Chondrocyte (in vitro differentiated cells): ENCODE measurements around the gene HARS2. TPM values are rescaled to one million over a fixed set of nuclear protein-coding genes. Genes with fewer than 3 reads are reported as not detected.
"Not testable (repeated sequence)": the region's sequence is repeated elsewhere in the genome, so short reads cannot be mapped to it uniquely, and the experiment has no call there.

Experiments used
- DNase-seq: peaks from one replicate; pipeline ENCODE4 v3.0.0; 2021; ENCODE audit warnings: mixed read lengths, low spot score
- H3K27ac Mint-ChIP-seq: one replicate; pipeline ENCODE4 v1.8.0; 2021; ENCODE audit warnings: mild to moderate bottlenecking, moderate library complexity, mixed read lengths; ENCODE audit not compliant: unreplicated experiment
- H3K27me3 Mint-ChIP-seq: 2 replicates; pipeline ENCODE4 v1.8.0; 2021; ENCODE audit warnings: low read depth, mixed read lengths
- H3K36me3 Mint-ChIP-seq: 2 replicates; pipeline ENCODE4 v1.8.0; 2021; ENCODE audit warnings: low read depth, mixed read lengths
- H3K4me1 Mint-ChIP-seq: 2 replicates; pipeline ENCODE4 v1.8.0; 2021; ENCODE audit warnings: low read depth, mild to moderate bottlenecking, mixed read lengths
- H3K4me3 Mint-ChIP-seq: one replicate; pipeline ENCODE4 v1.8.0; 2021; ENCODE audit warnings: mild to moderate bottlenecking, moderate library complexity, mixed read lengths; ENCODE audit not compliant: unreplicated experiment
- H3K9me3 Mint-ChIP-seq: 2 replicates; pipeline ENCODE4 v1.8.0; 2021; ENCODE audit warnings: low read depth, mixed read lengths
- CTCF ChIP-seq: fragments of 200-600 bp; sonication (generic); IDR thresholded peaks from 2 replicates; pipeline ENCODE4 v1.5.0; 2021; ENCODE audit warnings: antibody characterized with exemption, mild to moderate bottlenecking, moderate library complexity
- total RNA-seq: library from RNA; stranded (reverse); gene quantifications from 3 replicates; pipeline ENCODE4 v1.2.1, GENCODE V29; 2021

Gene HARS2
- total RNA-seq, 1 donor from 2014 or later: 22.8 TPM

GRCh38 chr5:140718266-140718592, 27.0 kb downstream of the HARS2 start:
- Mint-ChIP-seq H3K36me3 (no peaks in the 10 kb centered on the region), H3K4me3 (peak overlapping the region; percentile 54), H3K27me3 (no peaks in the 10 kb centered on the region), H3K27ac (peak overlapping the region; percentile 84), H3K4me1 (peaks cover 7% of the 10 kb centered on the region), H3K9me3 (no peaks in the 10 kb centered on the region)
- TF ChIP-seq CTCF: no peak
- DNase-seq: no peak

- not testable (repeated sequence) for H3K4me3 Mint-ChIP-seq, H3K36me3 Mint-ChIP-seq
Measured at GRCh38 chr5:140720738-140721137, 29.5 kb downstream of the HARS2 start.

DNA sequence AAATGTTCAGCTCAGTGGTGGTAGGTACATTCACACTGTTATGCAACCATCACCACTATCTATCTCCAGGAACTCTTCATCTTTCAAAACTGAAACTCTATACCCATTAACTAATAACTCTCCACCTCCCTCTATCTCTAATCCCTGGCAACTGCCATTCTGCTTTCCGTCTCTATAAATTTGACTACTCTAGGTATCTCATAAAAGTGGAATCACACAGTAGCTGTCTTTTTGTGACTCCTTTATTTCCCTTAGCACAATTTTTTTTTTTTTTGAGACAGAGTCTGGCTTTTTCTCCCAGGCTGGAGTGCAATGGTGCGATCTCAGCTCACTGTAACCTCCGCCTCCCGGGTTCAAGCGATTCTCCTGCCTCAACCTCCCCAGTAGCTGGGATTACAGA, 30.1 kb downstream of the HARS2 start:
- not testable (repeated sequence) for H3K36me3 Mint-ChIP-seq, H3K4me3 Mint-ChIP-seq, DNase-seq, H3K27ac Mint-ChIP-seq, H3K9me3 Mint-ChIP-seq, H3K27me3 Mint-ChIP-seq
- peaks cover 16% of the 10 kb centered on the region for H3K4me1 Mint-ChIP-seq

More at GRCh38 chr5:140720738-140721137, 29.5 kb downstream of the HARS2 start:
- not testable (repeated sequence) for H3K4me1 Mint-ChIP-seq, H3K27ac Mint-ChIP-seq, H3K9me3 Mint-ChIP-seq, DNase-seq, H3K27me3 Mint-ChIP-seq

DNA sequence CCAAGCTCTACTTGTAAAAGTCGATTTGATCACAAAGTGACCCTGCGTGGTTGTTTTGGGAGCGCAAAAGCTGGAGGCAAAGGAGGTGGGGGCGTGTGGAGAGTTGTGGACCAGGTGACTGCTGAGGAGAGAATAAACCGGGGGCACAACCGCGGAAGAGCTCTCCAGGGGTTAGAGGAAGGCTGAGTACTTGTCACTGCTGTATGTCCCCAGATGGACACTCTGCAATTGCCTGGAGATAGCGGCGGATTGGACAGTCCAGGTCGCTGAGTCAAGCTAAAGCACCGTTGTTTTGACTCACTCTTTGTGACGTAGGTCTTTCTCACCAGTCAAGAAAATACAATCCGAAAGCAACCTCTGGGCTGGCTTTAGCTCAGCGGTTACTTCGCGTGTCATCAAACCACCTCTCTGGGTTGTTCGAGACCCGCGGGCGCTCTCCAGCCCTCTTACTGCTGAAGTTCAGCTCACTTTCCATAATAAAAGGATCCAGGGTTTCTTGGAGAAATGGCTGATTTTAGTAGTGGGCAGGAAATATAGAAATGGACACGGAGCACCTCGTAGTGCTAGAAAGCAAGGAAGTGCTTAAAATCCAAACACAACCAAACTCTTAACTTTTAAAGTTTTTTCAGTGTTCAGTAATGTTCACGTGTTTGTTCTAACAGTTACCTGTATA, 34.7 kb downstream of the HARS2 start:
- Mint-ChIP-seq H3K9me3 (no peaks in the 10 kb centered on the region), H3K27ac (peak overlapping the region; percentile 37), H3K27me3 (no peaks in the 10 kb centered on the region), H3K36me3 (no peaks in the 10 kb centered on the region), H3K4me3 (peak overlapping the region; percentile 75), H3K4me1 (peaks cover 11% of the 10 kb centered on the region)
- TF ChIP-seq CTCF: no peak
- DNase-seq: no peak

GRCh38 chr5:140733098-140733497, 41.8 kb downstream of the HARS2 start:
- Mint-ChIP-seq H3K9me3 (peaks cover 6% of the 10 kb centered on the region), H3K27ac (no peak overlapping the region), H3K4me1 (no peaks in the 10 kb centered on the region), H3K4me3 (no peak overlapping the region), H3K27me3 (peaks cover 13% of the 10 kb centered on the region), H3K36me3 (no peaks in the 10 kb centered on the region)
- no peak for DNase-seq
- TF ChIP-seq CTCF: no peak

- peak; percentile 56 for TF ChIP-seq CTCF
- no peaks in the 10 kb centered on the region for H3K4me1 Mint-ChIP-seq
- peaks cover 13% of the 10 kb centered on the region for H3K27me3 Mint-ChIP-seq
- H3K4me3 Mint-ChIP-seq: no peak overlapping the region
- DNase-seq: no peak
- H3K27ac Mint-ChIP-seq: no peak overlapping the region
- peaks cover 6% of the 10 kb centered on the region for H3K9me3 Mint-ChIP-seq
- H3K36me3 Mint-ChIP-seq: no peaks in the 10 kb centered on the region
Measured at GRCh38 chr5:140734354-140734753, 43.1 kb downstream of the HARS2 start.
